ENCODE data around the gene BDKRB2.

DNA sequence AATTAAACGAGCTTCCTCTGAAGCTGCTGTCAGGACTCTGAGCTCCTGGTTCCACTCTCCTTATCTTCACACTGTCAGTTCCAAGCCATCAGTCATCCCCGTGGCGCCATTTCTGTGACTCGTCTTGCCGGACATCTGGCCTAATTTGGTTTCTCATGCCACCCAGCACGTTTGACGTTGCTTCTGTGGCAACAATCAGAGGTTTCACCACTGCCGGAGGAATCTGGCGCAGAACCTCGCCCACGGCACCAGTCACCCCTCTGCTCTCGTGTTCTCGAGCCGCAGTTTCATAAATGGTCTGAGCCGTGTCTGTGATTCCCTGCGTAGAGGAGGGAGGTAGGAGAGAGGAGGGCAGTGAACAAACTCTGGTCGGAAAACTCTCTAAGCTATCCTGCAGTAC lies 81.0 kb downstream of the BDKRB2 start:
- TF ChIP-seq POLR2A (IDR thresholded peaks at IDR 0.05) (no peak), POLR2AphosphoS5 (IDR thresholded peaks at IDR 0.05) (no peak)
- TF ChIP-seq, protein P1, sequence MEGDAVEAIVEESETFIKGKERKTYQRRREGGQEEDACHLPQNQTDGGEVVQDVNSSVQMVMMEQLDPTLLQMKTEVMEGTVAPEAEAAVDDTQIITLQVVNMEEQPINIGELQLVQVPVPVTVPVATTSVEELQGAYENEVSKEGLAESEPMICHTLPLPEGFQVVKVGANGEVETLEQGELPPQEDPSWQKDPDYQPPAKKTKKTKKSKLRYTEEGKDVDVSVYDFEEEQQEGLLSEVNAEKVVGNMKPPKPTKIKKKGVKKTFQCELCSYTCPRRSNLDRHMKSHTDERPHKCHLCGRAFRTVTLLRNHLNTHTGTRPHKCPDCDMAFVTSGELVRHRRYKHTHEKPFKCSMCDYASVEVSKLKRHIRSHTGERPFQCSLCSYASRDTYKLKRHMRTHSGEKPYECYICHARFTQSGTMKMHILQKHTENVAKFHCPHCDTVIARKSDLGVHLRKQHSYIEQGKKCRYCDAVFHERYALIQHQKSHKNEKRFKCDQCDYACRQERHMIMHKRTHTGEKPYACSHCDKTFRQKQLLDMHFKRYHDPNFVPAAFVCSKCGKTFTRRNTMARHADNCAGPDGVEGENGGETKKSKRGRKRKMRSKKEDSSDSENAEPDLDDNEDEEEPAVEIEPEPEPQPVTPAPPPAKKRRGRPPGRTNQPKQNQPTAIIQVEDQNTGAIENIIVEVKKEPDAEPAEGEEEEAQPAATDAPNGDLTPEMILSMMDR (IDR thresholded peaks at IDR 0.05 in 8 of 11, conservative IDR thresholded peaks at IDR 0.05 in 3 of 11) = no peak

All from spleen (tissue), 7 donors.